Uterus (tissue), 4 donors: ENCODE data around the gene CELSR1. TPM values are rescaled to one million over a fixed set of nuclear protein-coding genes. Genes with fewer than 3 reads are reported as not detected.

Experiments
- DNase-seq, 2 donors: peaks; one replicate each; pipeline ENCODE4 v3.0.0-alpha.2; 2019 to 2020
- H3K27ac ChIP-seq, 2 donors: fragments of 200-600 bp; sonication (generic); 1 replicate in 1 of 2; 2 replicates in 1 of 2; pipeline ENCODE4 v1.5.1; 2016 to 2018
- H3K27me3 ChIP-seq, 2 donors: fragments of 200-600 bp; sonication (generic); one replicate each; pipeline ENCODE4 v1.5.1; 2018 to 2019; ENCODE audit warnings: control low read depth in 1 of 2
- H3K36me3 ChIP-seq, 2 donors: fragments of 200-600 bp; sonication (generic); one replicate each; pipeline ENCODE4 v1.5.1; 2019; ENCODE audit warnings: control low read depth in 1 of 2
- H3K4me1 ChIP-seq, 2 donors: fragments of 200-600 bp; sonication (generic); one replicate each; pipeline ENCODE4 v1.5.1; 2018 to 2019; ENCODE audit warnings: control low read depth in 1 of 2
- H3K4me3 ChIP-seq, 2 donors: fragments of 200-600 bp; sonication (generic); 1 replicate in 1 of 2; 2 replicates in 1 of 2; pipeline ENCODE4 v1.5.1; 2018 to 2019; ENCODE audit warnings: mild to moderate bottlenecking in 1 of 2
- H3K9me3 ChIP-seq, 2 donors: fragments of 200-600 bp; sonication (generic); one replicate each; pipeline ENCODE4 v1.5.1; 2019; ENCODE audit warnings: control low read depth in 1 of 2
- CTCF ChIP-seq, 4 experiments: fragments of 200-600 bp in 2 of 4; fragments of 450-650 bp in 2 of 4; sonication (generic) in 2 of 4; IDR thresholded peaks; one replicate each; pipeline ENCODE4 v1.5.1; 2016 to 2019; ENCODE audit warnings: antibody characterized with exemption in 4 of 4, mild to moderate bottlenecking in 2 of 4, moderate library complexity in 1 of 4
- POLR2A ChIP-seq, 2 donors: fragments of 450-650 bp; IDR thresholded peaks; one replicate each; pipeline ENCODE4 v1.6.1; 2016; ENCODE audit warnings: antibody characterized with exemption in 2 of 2, mild to moderate bottlenecking in 1 of 2, moderate library complexity in 1 of 2
- intact Hi-C: fragments of 100-400 bp; cut with DNase I; formaldehyde crosslinking; loops from one replicate; pipeline ENCODE4 v1.15.1; 2023; ENCODE audit warnings: low total_unique reads
- total RNA-seq, 4 donors: library from RNA; depleted of rRNA in 3 of 4; stranded (reverse); fragments of >200 nt in 3 of 4; gene quantifications; one replicate each; pipeline versions ENCODE4 v1.1.0 to v1.2.4, GENCODE V29; 2014 to 2023
- donor health status: DM: yes; HTN: yes; CAD: no.

The CELSR1 gene
- total RNA-seq, 4 donors from 2014 or later = 1.5 to 15.8 (median 8.4) TPM

GRCh38 chr22:46376111-46376510 is 161.3 kb downstream of the CELSR1 start:
- Histone ChIP-seq H3K4me3 (no peak overlapping the region), H3K36me3 (no peaks in the 10 kb centered on the region), H3K9me3 (no peaks in the 10 kb centered on the region), H3K27me3 (no peaks in the 10 kb centered on the region), H3K4me1 (no peaks in the 10 kb centered on the region), H3K27ac (no peak overlapping the region)
- no peak for DNase-seq
- intact Hi-C loops = no loop called here
- TF ChIP-seq CTCF (IDR thresholded peaks at IDR 0.05) = no peak
- TF ChIP-seq POLR2A (IDR thresholded peaks at IDR 0.05) = no peak

- DNase-seq = no peak
- H3K27me3 ChIP-seq = no peaks in the 10 kb centered on the region
- no peak overlapping the region for H3K4me3 ChIP-seq
- H3K27ac ChIP-seq = no peak overlapping the region
- TF ChIP-seq CTCF (IDR thresholded peaks at IDR 0.05) (no peak), POLR2A (IDR thresholded peaks at IDR 0.05) (no peak)
- intact Hi-C loops = no loop called here
- H3K36me3 ChIP-seq = no peaks in the 10 kb centered on the region
- no peaks in the 10 kb centered on the region for H3K9me3 ChIP-seq
- H3K4me1 ChIP-seq = no peaks in the 10 kb centered on the region
Measured at GRCh38 chr22:46374663-46375474, 162.6 kb downstream of the CELSR1 start.

GRCh38 chr22:46373921-46374662 is 163.3 kb downstream of the CELSR1 start:
- no peaks in the 10 kb centered on the region for H3K36me3 ChIP-seq
- H3K27ac ChIP-seq = no peak overlapping the region
- DNase-seq = no peak
- intact Hi-C loops = no loop called here
- H3K27me3 ChIP-seq = no peaks in the 10 kb centered on the region
- H3K9me3 ChIP-seq = no peaks in the 10 kb centered on the region
- TF ChIP-seq POLR2A (IDR thresholded peaks at IDR 0.05) = no peak
- TF ChIP-seq CTCF (IDR thresholded peaks at IDR 0.05) = no peak
- H3K4me3 ChIP-seq = no peak overlapping the region
- H3K4me1 ChIP-seq = no peaks in the 10 kb centered on the region

GRCh38 chr22:46373159-46373558 is 164.3 kb downstream of the CELSR1 start:
- H3K27me3 ChIP-seq = no peaks in the 10 kb centered on the region
- H3K4me3 ChIP-seq = no peak overlapping the region
- no peaks in the 10 kb centered on the region for H3K36me3 ChIP-seq
- DNase-seq = no peak
- intact Hi-C loops = no loop called here
- no peaks in the 10 kb centered on the region for H3K4me1 ChIP-seq
- no peak overlapping the region for H3K27ac ChIP-seq
- TF ChIP-seq CTCF (IDR thresholded peaks at IDR 0.05) (no peak), POLR2A (IDR thresholded peaks at IDR 0.05) (no peak)
- H3K9me3 ChIP-seq = no peaks in the 10 kb centered on the region

- no peak overlapping the region for H3K27ac ChIP-seq
Measured at GRCh38 chr22:46372686-46373085, 164.7 kb downstream of the CELSR1 start.

More at GRCh38 chr22:46372686-46373085, 164.7 kb downstream of the CELSR1 start:
- H3K36me3 ChIP-seq = no peaks in the 10 kb centered on the region
- no peaks in the 10 kb centered on the region for H3K4me1 ChIP-seq
- H3K27me3 ChIP-seq = no peaks in the 10 kb centered on the region
- DNase-seq = no peak
- TF ChIP-seq CTCF (IDR thresholded peaks at IDR 0.05) (no peak), POLR2A (IDR thresholded peaks at IDR 0.05) (no peak)
- no peaks in the 10 kb centered on the region for H3K9me3 ChIP-seq
- no peak overlapping the region for H3K4me3 ChIP-seq
- intact Hi-C loops = no loop called here
